NB4 (cell line): ENCODE measurements around the gene RAB1B.

Experiments
- MYC ChIP-seq: IDR thresholded peaks from 2 replicates; pipeline ENCODE4 v1.6.1; 2011; ENCODE audit warnings: low read depth, low read length
- POLR2A ChIP-seq: IDR thresholded peaks from 2 replicates; pipeline ENCODE4 v1.6.1; 2011; ENCODE audit warnings: mild to moderate bottlenecking; ENCODE audit not compliant: insufficient read length; ENCODE audit errors: extremely low read depth
- TF ChIP-seq, protein P1 (sequence below): IDR thresholded peaks from one replicate; pipeline ENCODE4 v1.5.1; 2012; ENCODE audit warnings: low read depth, low read length
- TF ChIP-seq, protein P2 (sequence below): IDR thresholded peaks from 2 replicates; pipeline ENCODE4 v1.6.1; 2011; ENCODE audit warnings: low read depth, low read length

DNA sequence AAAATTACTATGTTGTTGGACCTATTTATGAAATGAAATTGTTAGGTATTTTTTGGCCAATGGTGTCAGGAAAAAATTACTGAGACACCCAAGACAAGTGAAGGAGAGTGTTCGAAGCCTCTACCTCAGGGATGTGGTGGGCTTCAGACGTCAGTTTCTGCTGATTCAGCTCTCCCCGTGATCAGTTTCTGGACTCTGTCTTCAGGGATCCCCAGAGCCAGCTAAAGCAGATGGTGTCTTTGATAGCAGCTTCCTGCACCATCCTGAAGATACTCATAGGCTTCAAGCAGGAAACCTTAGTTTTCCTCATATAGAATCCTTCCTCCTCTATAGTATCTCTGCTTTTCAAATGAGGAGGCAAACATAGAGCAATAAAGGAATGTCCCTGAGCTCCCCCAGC lies 41.0 kb downstream of the RAB1B start:
- TF ChIP-seq, protein P1, sequence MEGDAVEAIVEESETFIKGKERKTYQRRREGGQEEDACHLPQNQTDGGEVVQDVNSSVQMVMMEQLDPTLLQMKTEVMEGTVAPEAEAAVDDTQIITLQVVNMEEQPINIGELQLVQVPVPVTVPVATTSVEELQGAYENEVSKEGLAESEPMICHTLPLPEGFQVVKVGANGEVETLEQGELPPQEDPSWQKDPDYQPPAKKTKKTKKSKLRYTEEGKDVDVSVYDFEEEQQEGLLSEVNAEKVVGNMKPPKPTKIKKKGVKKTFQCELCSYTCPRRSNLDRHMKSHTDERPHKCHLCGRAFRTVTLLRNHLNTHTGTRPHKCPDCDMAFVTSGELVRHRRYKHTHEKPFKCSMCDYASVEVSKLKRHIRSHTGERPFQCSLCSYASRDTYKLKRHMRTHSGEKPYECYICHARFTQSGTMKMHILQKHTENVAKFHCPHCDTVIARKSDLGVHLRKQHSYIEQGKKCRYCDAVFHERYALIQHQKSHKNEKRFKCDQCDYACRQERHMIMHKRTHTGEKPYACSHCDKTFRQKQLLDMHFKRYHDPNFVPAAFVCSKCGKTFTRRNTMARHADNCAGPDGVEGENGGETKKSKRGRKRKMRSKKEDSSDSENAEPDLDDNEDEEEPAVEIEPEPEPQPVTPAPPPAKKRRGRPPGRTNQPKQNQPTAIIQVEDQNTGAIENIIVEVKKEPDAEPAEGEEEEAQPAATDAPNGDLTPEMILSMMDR: no peak
- TF ChIP-seq POLR2A (no peak), MYC (no peak)
- TF ChIP-seq, protein P2, sequence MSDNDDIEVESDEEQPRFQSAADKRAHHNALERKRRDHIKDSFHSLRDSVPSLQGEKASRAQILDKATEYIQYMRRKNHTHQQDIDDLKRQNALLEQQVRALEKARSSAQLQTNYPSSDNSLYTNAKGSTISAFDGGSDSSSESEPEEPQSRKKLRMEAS: no peak
